Fibroblast of lung (primary cell): ENCODE data around the gene PSMC4. TPM values are rescaled to one million over a fixed set of nuclear protein-coding genes. Genes with fewer than 3 reads are reported as not detected.

Experiments used
- DNase-seq, 2 donors: peaks; one replicate each; pipeline versions ENCODE4 v3.0.0 to v3.0.0-alpha.2; 2010; ENCODE audit warnings: low read depth in 2 of 2
- H2AFZ ChIP-seq: 2 replicates; pipeline ENCODE4 v1.5.1; 2012; ENCODE audit warnings: low read length, control low read depth, inconsistent platforms
- H3K27ac ChIP-seq: 2 replicates; pipeline ENCODE4 v1.5.1; 2011; ENCODE audit warnings: low read length, control low read depth; ENCODE audit not compliant: insufficient read depth
- H3K27me3 ChIP-seq: 2 replicates; pipeline ENCODE4 v1.5.1; 2011; ENCODE audit warnings: mild to moderate bottlenecking, low read length; ENCODE audit not compliant: control insufficient read depth, insufficient read depth
- H3K36me3 ChIP-seq: 2 replicates; pipeline ENCODE4 v1.5.1; 2011; ENCODE audit warnings: low read length; ENCODE audit not compliant: control insufficient read depth, insufficient read depth
- H3K4me1 ChIP-seq: 2 replicates; pipeline ENCODE4 v1.5.1; 2011; ENCODE audit warnings: low read length; ENCODE audit not compliant: control insufficient read depth, insufficient read depth; ENCODE audit errors: extremely low read depth
- H3K4me2 ChIP-seq: 2 replicates; pipeline ENCODE4 v1.5.1; 2011; ENCODE audit warnings: low read length, control low read depth; ENCODE audit not compliant: insufficient read depth; ENCODE audit errors: extremely low read depth
- H3K4me3 ChIP-seq, 4 experiments: fragments of 200-600 bp in 1 of 4; sonication (generic) in 1 of 4; replicated peaks in 1 of 4; 2 replicates each; pipeline ENCODE4 v1.5.1; 2011 to 2016; ENCODE audit warnings: low read length in 4 of 4, low read depth in 3 of 4, mild to moderate bottlenecking in 3 of 4, control low read depth in 2 of 4, inconsistent platforms in 1 of 4, mixed read lengths in 1 of 4; ENCODE audit not compliant: insufficient read depth in 1 of 4; ENCODE audit errors: control extremely low read depth in 1 of 4
- H3K79me2 ChIP-seq: 2 replicates; pipeline ENCODE4 v1.5.1; 2012; ENCODE audit warnings: mild to moderate bottlenecking, low read length, inconsistent platforms; ENCODE audit not compliant: control insufficient read depth, insufficient read depth
- H3K9ac ChIP-seq: 2 replicates; pipeline ENCODE4 v1.5.1; 2011; ENCODE audit warnings: mild to moderate bottlenecking, low read length, control low read depth; ENCODE audit not compliant: insufficient read depth
- H3K9me3 ChIP-seq: 2 replicates; pipeline ENCODE4 v1.5.1; 2012; ENCODE audit warnings: low read depth, low read length; ENCODE audit not compliant: control insufficient read depth, insufficient read depth
- H4K20me1 ChIP-seq: 2 replicates; pipeline ENCODE4 v1.5.1; 2011; ENCODE audit warnings: low read length; ENCODE audit not compliant: control insufficient read depth, insufficient read depth; ENCODE audit errors: extremely low read depth
- CTCF ChIP-seq, 2 donors: IDR thresholded peaks in 1 of 2; conservative IDR thresholded peaks in 1 of 2; 1 replicate in 1 of 2; 2 replicates in 1 of 2; pipeline ENCODE4 v1.5.1; 2011 to 2012; ENCODE audit warnings: low read length in 2 of 2, control low read depth in 1 of 2, inconsistent platforms in 1 of 2, low read depth in 1 of 2, mild to moderate bottlenecking in 1 of 2
- EZH2 ChIP-seq: IDR thresholded peaks from 2 replicates; pipeline ENCODE4 v1.5.1; 2012; ENCODE audit warnings: low read length, control low read depth, mild to moderate bottlenecking; ENCODE audit errors: missing control alignments
- polyA plus RNA-seq, 2 donors: library from polyadenylated mRNA; depleted of rRNA in 1 of 2; stranded (reverse) in 1 of 2; unstranded in 1 of 2; fragments of >200 nt; gene quantifications; 2 replicates each; pipeline ENCODE4 v1.2.1, GENCODE V29; 2011 to 2012; ENCODE audit warnings: missing spikeins in 1 of 2
- total RNA-seq: library from RNA; depleted of rRNA; stranded (reverse); fragments of >200 nt; gene quantifications from 2 replicates; pipeline ENCODE4 v1.2.1, GENCODE V29; 2014

PSMC4 gene
- total and polyA plus RNA-seq, 2 donors (not counting 1 experiment from before 2014, with no cell fraction given): 75.1 to 76.0 TPM

- no peaks in the 10 kb centered on the region for H4K20me1 ChIP-seq
- H3K4me1 ChIP-seq: no peaks in the 10 kb centered on the region
- H3K4me3 ChIP-seq: no peak overlapping the region
- no peaks in the 10 kb centered on the region for H3K9me3 ChIP-seq
- H3K27me3 ChIP-seq: no peaks in the 10 kb centered on the region
- TF ChIP-seq EZH2: no peak
- TF ChIP-seq CTCF (conservative IDR thresholded peaks at IDR 0.05 in 1 of 2, IDR thresholded peaks at IDR 0.05 in 1 of 2; ENCODE audit: low read depth in 1 of 2, low read length in 2 of 2): no peak
- H3K27ac ChIP-seq: no peak overlapping the region
- H3K9ac ChIP-seq: no peak overlapping the region
- H2AFZ ChIP-seq: no peak overlapping the region
- H3K36me3 ChIP-seq: peaks cover 15% of the 10 kb centered on the region
- no peak overlapping the region for H3K4me2 ChIP-seq
- H3K79me2 ChIP-seq: no peaks in the 10 kb centered on the region
- DNase-seq: no peak
These were observed 11.9 kb downstream of the PSMC4 start for GRCh38 chr19:39982883-39983282.

DNA sequence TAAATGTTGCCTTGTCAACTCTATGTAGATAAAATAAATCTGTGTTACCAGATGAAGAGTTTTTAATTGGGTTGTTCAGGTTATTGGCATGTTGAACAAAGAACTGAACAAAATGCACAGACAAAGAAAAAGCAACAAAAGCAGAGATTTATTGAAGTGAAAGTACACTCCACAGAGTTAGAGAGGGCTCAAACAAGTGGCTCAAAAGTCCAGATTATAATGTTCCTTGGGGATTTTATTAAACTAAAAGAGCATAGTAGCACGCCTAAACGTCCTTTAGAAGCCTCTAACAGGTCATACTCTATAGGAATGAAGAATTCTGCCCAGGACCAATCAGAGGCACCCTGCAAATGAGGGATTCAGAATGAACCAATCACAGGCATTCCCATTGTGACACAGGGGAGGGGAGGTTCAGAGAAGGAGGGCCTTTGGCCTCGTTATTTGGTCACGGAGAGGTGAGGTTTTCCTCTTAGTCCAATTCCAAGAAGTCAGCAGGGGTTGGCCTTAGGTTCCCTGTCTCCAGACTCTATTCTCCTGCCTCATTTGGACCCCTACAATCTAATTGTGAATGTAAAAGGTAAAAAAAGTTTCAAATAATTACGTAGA is 12.8 kb downstream of the PSMC4 start:
- Histone ChIP-seq H3K4me1 (no peaks in the 10 kb centered on the region), H3K9me3 (no peaks in the 10 kb centered on the region), H2AFZ (no peak overlapping the region), H3K36me3 (peaks cover 13% of the 10 kb centered on the region), H4K20me1 (no peaks in the 10 kb centered on the region), H3K4me2 (no peak overlapping the region), H3K4me3 (no peak overlapping the region), H3K79me2 (no peaks in the 10 kb centered on the region), H3K27me3 (no peaks in the 10 kb centered on the region), H3K27ac (no peak overlapping the region), H3K9ac (no peak overlapping the region)
- TF ChIP-seq EZH2 (no peak), CTCF (conservative IDR thresholded peaks at IDR 0.05 in 1 of 2, IDR thresholded peaks at IDR 0.05 in 1 of 2; ENCODE audit: low read depth in 1 of 2, low read length in 2 of 2) (no peak)
- DNase-seq: no peak

- DNase-seq: no peak
- H3K36me3 ChIP-seq: peaks cover 2% of the 10 kb centered on the region
- H2AFZ ChIP-seq: no peak overlapping the region
- H3K9me3 ChIP-seq: no peaks in the 10 kb centered on the region
- H3K9ac ChIP-seq: no peak overlapping the region
- no peaks in the 10 kb centered on the region for H3K4me1 ChIP-seq
- H3K27me3 ChIP-seq: no peaks in the 10 kb centered on the region
- H4K20me1 ChIP-seq: no peaks in the 10 kb centered on the region
- TF ChIP-seq CTCF (conservative IDR thresholded peaks at IDR 0.05 in 1 of 2, IDR thresholded peaks at IDR 0.05 in 1 of 2; ENCODE audit: low read depth in 1 of 2, low read length in 2 of 2): no peak
- TF ChIP-seq EZH2: no peak
- H3K79me2 ChIP-seq: no peaks in the 10 kb centered on the region
- H3K27ac ChIP-seq: no peak overlapping the region
- no peak overlapping the region for H3K4me3 ChIP-seq
- no peak overlapping the region for H3K4me2 ChIP-seq
These were observed 15.7 kb downstream of the PSMC4 start for GRCh38 chr19:39986643-39987042.
